Measurements from ENCODE around the gene BCL7B. TPM values are rescaled to one million over a fixed set of nuclear protein-coding genes. Genes with fewer than 3 reads are reported as not detected.

Gene BCL7B
- polyA plus RNA-seq, 1 donor (not counting 4 experiments of a cell fraction or from before 2014, with no cell fraction given), result 41.0 TPM

- Histone ChIP-seq H2AFZ (ENCODE audit: control insufficient read depth, low read length) (no peak overlapping the region), H3K4me1 (ENCODE audit: control insufficient read depth, extremely low read depth, insufficient read depth, low read length) (no peaks in the 10 kb centered on the region), H3K9me3 (ENCODE audit: control insufficient read depth, low read depth, low read length) (no peaks in the 10 kb centered on the region), H4K20me1 (ENCODE audit: control insufficient read depth, extremely low read depth, insufficient read depth, low read length) (peaks cover 4% of the 10 kb centered on the region), H3K27ac (ENCODE audit: control insufficient read depth, insufficient read depth, low read length) (no peak overlapping the region), H3K79me2 (ENCODE audit: control insufficient read depth, insufficient read depth, low read length) (peaks cover 38% of the 10 kb centered on the region), H3K9me1 (ENCODE audit: control insufficient read depth, extremely low read depth, insufficient read depth, low read length) (peaks cover 2% of the 10 kb centered on the region), H3K4me3 (ENCODE audit: control insufficient read depth in 2 of 3, extremely low read depth in 1 of 3, insufficient read depth in 2 of 3, low read depth in 1 of 3, low read length in 3 of 3) (no peak overlapping the region), H3K36me3 (ENCODE audit: control insufficient read depth in 2 of 2, extremely low read depth in 1 of 2, insufficient read depth in 2 of 2, low read length in 2 of 2) (peaks cover 27 to 32% of the 10 kb centered on the region in 2 experiments), H3K9ac (ENCODE audit: control insufficient read depth, extremely low read depth, insufficient read depth, low read length) (no peak overlapping the region), H3K4me2 (ENCODE audit: control insufficient read depth, extremely low read depth, insufficient read depth, low read depth, low read length) (no peak overlapping the region), H3K27me3 (ENCODE audit: control insufficient read depth, extremely low read depth, insufficient read depth, low read length) (no peaks in the 10 kb centered on the region)
- DNase-seq (ENCODE audit: low read depth, low spot score) (no peak), FAIRE-seq (no peak)
- TF ChIP-seq CTCF (optimal IDR thresholded peaks at IDR 0.05 in 1 of 3, IDR thresholded peaks at IDR 0.05 in 1 of 3, conservative IDR thresholded peaks at IDR 0.05 in 1 of 3; ENCODE audit: extremely low read depth in 1 of 3, insufficient read depth in 2 of 3, low read length in 3 of 3) (no peak), EZH2 (IDR thresholded peaks at IDR 0.05; ENCODE audit: low read length) (no peak)
- dilution Hi-C loops (cut with MboI; ENCODE audit: extremely low pct_ligation_motif_present, low sequenced_read_pairs), result no loop called here
These were observed 67.5 kb downstream of the BCL7B start for GRCh38 chr7:73489976-73490375.

GRCh38 chr7:73487486-73487885 is 70.0 kb downstream of the BCL7B start:
- DNase-seq (ENCODE audit: low read depth, low spot score) (no peak), FAIRE-seq (no peak)
- Histone ChIP-seq H2AFZ (ENCODE audit: control insufficient read depth, low read length) (no peak overlapping the region), H3K79me2 (ENCODE audit: control insufficient read depth, insufficient read depth, low read length) (peaks cover 39% of the 10 kb centered on the region), H3K9ac (ENCODE audit: control insufficient read depth, extremely low read depth, insufficient read depth, low read length) (no peak overlapping the region), H3K9me3 (ENCODE audit: control insufficient read depth, low read depth, low read length) (no peaks in the 10 kb centered on the region), H3K9me1 (ENCODE audit: control insufficient read depth, extremely low read depth, insufficient read depth, low read length) (no peaks in the 10 kb centered on the region), H3K27ac (ENCODE audit: control insufficient read depth, insufficient read depth, low read length) (no peak overlapping the region), H3K27me3 (ENCODE audit: control insufficient read depth, extremely low read depth, insufficient read depth, low read length) (no peaks in the 10 kb centered on the region), H4K20me1 (ENCODE audit: control insufficient read depth, extremely low read depth, insufficient read depth, low read length) (peaks cover 4% of the 10 kb centered on the region), H3K4me1 (ENCODE audit: control insufficient read depth, extremely low read depth, insufficient read depth, low read length) (no peaks in the 10 kb centered on the region), H3K36me3 (ENCODE audit: control insufficient read depth in 2 of 2, extremely low read depth in 1 of 2, insufficient read depth in 2 of 2, low read length in 2 of 2) (peaks cover 16% of the 10 kb centered on the region in 2 experiments), H3K4me2 (ENCODE audit: control insufficient read depth, extremely low read depth, insufficient read depth, low read depth, low read length) (no peak overlapping the region), H3K4me3 (ENCODE audit: control insufficient read depth in 2 of 3, extremely low read depth in 1 of 3, insufficient read depth in 2 of 3, low read depth in 1 of 3, low read length in 3 of 3) (no peak overlapping the region)
- TF ChIP-seq CTCF (optimal IDR thresholded peaks at IDR 0.05 in 1 of 3, IDR thresholded peaks at IDR 0.05 in 1 of 3, conservative IDR thresholded peaks at IDR 0.05 in 1 of 3; ENCODE audit: extremely low read depth in 1 of 3, insufficient read depth in 2 of 3, low read length in 3 of 3) (no peak), EZH2 (IDR thresholded peaks at IDR 0.05; ENCODE audit: low read length) (no peak)
- dilution Hi-C loops (cut with MboI; ENCODE audit: extremely low pct_ligation_motif_present, low sequenced_read_pairs), result no loop called here

Small RNA genes lying within 50 kb of the gene (small RNA-seq; reads per million reads assigned to genes)
- gene RNU6-1198P (ENCODE audit: insufficient read length in 3 of 3, low read depth in 3 of 3, low replicate concordance in 1 of 3), result 0 reads per million in 3 experiments

Other genes with a start within 250 kb of the BCL7B start
- 16.8 to 20.4 TPM (median 20.2 TPM) in 3 replicates for gene NSUN5, start 248.9 kb downstream of the BCL7B start, polyA plus RNA-seq
- not detected in 3 replicates for gene TRIM50, start 229.6 kb downstream of the BCL7B start, polyA plus RNA-seq
- not detected in 3 replicates for gene FKBP6, start 229.5 kb downstream of the BCL7B start, polyA plus RNA-seq
- 0.08 to 0.16 TPM (median 0.13 TPM) in 3 replicates for gene FZD9, start 123.9 kb downstream of the BCL7B start, polyA plus RNA-seq
- 14.2 to 24.3 TPM (median 23.6 TPM) in 3 replicates for gene BAZ1B, start 35.4 kb downstream of the BCL7B start, polyA plus RNA-seq
- 29.4 to 39.9 TPM (median 31.2 TPM) in 3 replicates for gene TBL2, start 20.9 kb upstream of the BCL7B start, polyA plus RNA-seq
- gene MLXIPL, start 66.8 kb upstream of the BCL7B start, polyA plus RNA-seq, result 0.05 to 0.14 TPM (median 0.05 TPM) in 3 replicates
- 0.65 to 1.5 TPM (median 0.81 TPM) in 3 replicates for gene VPS37D, start 110.1 kb upstream of the BCL7B start, polyA plus RNA-seq
- gene DNAJC30, start 125.8 kb upstream of the BCL7B start, polyA plus RNA-seq, result 4.9 to 5.7 TPM (median 5.0 TPM) in 3 replicates
- gene BUD23, start 125.9 kb upstream of the BCL7B start, polyA plus RNA-seq, result 47.1 to 87.5 TPM (median 72.0 TPM) in 3 replicates
- 19.4 to 37.9 TPM (median 22.4 TPM) in 3 replicates for gene STX1A, start 162.0 kb upstream of the BCL7B start, polyA plus RNA-seq
- gene ABHD11, start 181.1 kb upstream of the BCL7B start, polyA plus RNA-seq, result 11.3 to 15.2 TPM (median 11.5 TPM) in 3 replicates
- not detected in 3 replicates for gene CLDN3, start 212.6 kb upstream of the BCL7B start, polyA plus RNA-seq